Panc1 (cell line): Measurements from ENCODE around the gene MPPED2.

Experiments
- CTCF ChIP-seq: fragments of 450-650 bp; IDR thresholded peaks from 2 replicates; pipeline ENCODE4 v1.5.1; 2017; ENCODE audit warnings: mild to moderate bottlenecking
- POLR2AphosphoS5 ChIP-seq: IDR thresholded peaks from 2 replicates; pipeline ENCODE4 v1.6.1; 2012; ENCODE audit warnings: mild to moderate bottlenecking, low read depth, low read length, moderate library complexity

- no peak for TF ChIP-seq CTCF
- TF ChIP-seq POLR2AphosphoS5: no peak
These were observed 27.1 kb downstream of the MPPED2 start for GRCh38 chr11:30559004-30559403.
